CD14-positive monocyte (primary cell): ENCODE measurements around the gene GPR33. TPM values are rescaled to one million over a fixed set of nuclear protein-coding genes. Genes with fewer than 3 reads are reported as not detected.

ENCODE experiments used
- DNase-seq, 3 donors: peaks; one replicate each; pipeline ENCODE4 v3.0.0-alpha.2; 2011 to 2022
- H2AFZ ChIP-seq: 2 replicates; pipeline ENCODE4 v1.6.0; 2012; ENCODE audit warnings: mild to moderate bottlenecking, low read depth, low read length, inconsistent platforms; ENCODE audit not compliant: insufficient read depth, poor library complexity, severe bottlenecking
- H3K27ac ChIP-seq, 2 donors: 1 replicate in 1 of 2; 2 replicates in 1 of 2; pipeline ENCODE4 v1.5.1; 2012 to 2013; ENCODE audit warnings: low read length in 2 of 2, control low read depth in 1 of 2, inconsistent platforms in 1 of 2, low read depth in 1 of 2, mild to moderate bottlenecking in 1 of 2
- H3K27me3 ChIP-seq, 2 donors: one replicate each; pipeline versions ENCODE4 v1.6.0 to v1.6.1; 2011 to 2013; ENCODE audit warnings: low read length in 2 of 2; ENCODE audit not compliant: control insufficient read depth in 2 of 2, insufficient read depth in 2 of 2
- H3K36me3 ChIP-seq, 2 donors: replicated peaks in 1 of 2; 1 replicate in 1 of 2; 2 replicates in 1 of 2; pipeline versions ENCODE4 v1.5.1 to v1.6.1; 2012 to 2013; ENCODE audit warnings: low read length in 2 of 2, control low read depth in 1 of 2, inconsistent platforms in 1 of 2, mild to moderate bottlenecking in 1 of 2; ENCODE audit not compliant: insufficient read depth in 2 of 2, control insufficient read depth in 1 of 2
- H3K4me1 ChIP-seq, 2 donors: 1 replicate in 1 of 2; 2 replicates in 1 of 2; pipeline versions ENCODE4 v1.5.1 to v1.6.1; 2012 to 2013; ENCODE audit warnings: low read length in 2 of 2, control low read depth in 1 of 2, inconsistent platforms in 1 of 2, mild to moderate bottlenecking in 1 of 2, moderate library complexity in 1 of 2; ENCODE audit not compliant: insufficient read depth in 2 of 2, control insufficient read depth in 1 of 2
- H3K4me2 ChIP-seq: replicated peaks from 2 replicates; pipeline ENCODE3; 2012; ENCODE audit warnings: low read length, moderate library complexity, mild to moderate bottlenecking; ENCODE audit not compliant: poor library complexity, severe bottlenecking; ENCODE audit errors: extremely low read depth
- H3K4me3 ChIP-seq, 3 experiments: fragments of 200-600 bp in 1 of 3; sonication (generic) in 1 of 3; replicated peaks in 1 of 3; 1 replicate in 2 of 3; 2 replicates in 1 of 3; pipeline ENCODE4 v1.5.1; 2011 to 2013; ENCODE audit warnings: low read length in 3 of 3, mild to moderate bottlenecking in 3 of 3, control low read depth in 2 of 3, low read depth in 2 of 3, inconsistent platforms in 1 of 3, moderate library complexity in 1 of 3
- H3K79me2 ChIP-seq: 2 replicates; pipeline ENCODE4 v1.6.0; 2012; ENCODE audit warnings: mild to moderate bottlenecking, control low read depth, inconsistent platforms, low read length, moderate library complexity; ENCODE audit not compliant: insufficient read depth
- H3K9ac ChIP-seq: 2 replicates; pipeline ENCODE4 v1.6.0; 2017; ENCODE audit warnings: low read length, mild to moderate bottlenecking; ENCODE audit not compliant: insufficient read depth, poor library complexity, severe bottlenecking
- H3K9me3 ChIP-seq, 2 donors: replicated peaks in 1 of 2; 1 replicate in 1 of 2; 2 replicates in 1 of 2; pipeline versions ENCODE4 v1.5.1 to v1.6.1; 2012 to 2013; ENCODE audit warnings: low read length in 2 of 2, control low read depth in 1 of 2; ENCODE audit not compliant: control insufficient read depth in 1 of 2, insufficient read depth in 1 of 2
- H4K20me1 ChIP-seq: 2 replicates; pipeline ENCODE4 v1.6.0; 2012; ENCODE audit warnings: mild to moderate bottlenecking, low read length, control low read depth, moderate library complexity; ENCODE audit not compliant: insufficient read depth
- H3K27ac Mint-ChIP-seq, 7 donors: one replicate each; pipeline ENCODE4 v1.8.0; 2020; ENCODE audit warnings: mild to moderate bottlenecking in 7 of 7, mixed read lengths in 7 of 7, moderate library complexity in 6 of 7, inconsistent platforms in 2 of 7
- H3K27me3 Mint-ChIP-seq, 3 donors: one replicate each; pipeline ENCODE4 v1.8.0; 2021 to 2022; ENCODE audit warnings: low read depth in 3 of 3, mild to moderate bottlenecking in 3 of 3, mixed read lengths in 3 of 3, moderate library complexity in 3 of 3, inconsistent platforms in 1 of 3
- H3K36me3 Mint-ChIP-seq, 2 donors: one replicate each; pipeline ENCODE4 v1.8.0; 2020; ENCODE audit warnings: mixed read lengths in 2 of 2, inconsistent platforms in 1 of 2, mild to moderate bottlenecking in 1 of 2
- H3K4me1 Mint-ChIP-seq: one replicate; pipeline ENCODE4 v1.8.0; 2020; ENCODE audit warnings: mild to moderate bottlenecking, mixed read lengths
- H3K4me3 Mint-ChIP-seq, 2 donors: one replicate each; pipeline ENCODE4 v1.8.0; 2020; ENCODE audit warnings: mild to moderate bottlenecking in 2 of 2, mixed read lengths in 2 of 2, moderate library complexity in 1 of 2
- H3K9me3 Mint-ChIP-seq, 7 donors: one replicate each; pipeline ENCODE4 v1.8.0; 2020 to 2022; ENCODE audit warnings: mixed read lengths in 7 of 7, mild to moderate bottlenecking in 6 of 7, moderate library complexity in 6 of 7, inconsistent platforms in 2 of 7
- CTCF ChIP-seq: fragments of 200-600 bp; IDR thresholded peaks from one replicate; pipeline ENCODE4 v1.8.0; 2022; ENCODE audit warnings: antibody characterized with exemption, mild to moderate bottlenecking
- WGBS: methylation state at CpG from one replicate; pipeline ENCODE4 v1.1.5; 2013; ENCODE audit warnings: missing lambda C conversion rate; ENCODE audit not compliant: insufficient coverage; 5-methylcytosine and 5-hydroxymethylcytosine counted together
- intact Hi-C, 2 donors: fragments of 100-400 bp; cut with micrococcal nuclease; formaldehyde crosslinking; loops; one replicate each; pipeline versions ENCODE4 v1.15.0 to v1.15.1; 2023
- polyA plus RNA-seq, 3 donors: library from polyadenylated mRNA; depleted of rRNA in 1 of 3; unstranded in 2 of 3; stranded (reverse) in 1 of 3; fragments of 300-500 nt in 2 of 3; fragments of >200 nt in 1 of 3; fragmentation: Illumina TruSeq in 2 of 3; gene quantifications; 1 replicate in 2 of 3; 2 replicates in 1 of 3; pipeline ENCODE4 v1.2.3, GENCODE V29; 2012 to 2021

The GPR33 gene
- polyA plus RNA-seq, 3 donors, result 0.15 to 0.53 (median 0.28) TPM

GRCh38 chr14:31461545-31461944 lies 26.3 kb downstream of the GPR33 start:
- peaks cover 4 to 11% of the 10 kb centered on the region in 2 donors for H3K4me1 ChIP-seq
- DNase-seq, result no peak
- intact Hi-C loops, result no loop called here
- H3K36me3 Mint-ChIP-seq, result no peaks in the 10 kb centered on the region
- H3K27me3 ChIP-seq, result peaks cover 0 to 2% of the 10 kb centered on the region in 2 donors
- H3K9me3 ChIP-seq, result no peaks in the 10 kb centered on the region
- 85% methylated on average over 3 of the region's 3 CpGs for WGBS
- peaks cover 0 to 3% (median 0%) of the 10 kb centered on the region in 7 donors for H3K9me3 Mint-ChIP-seq
- no peak overlapping the region for H3K4me3 ChIP-seq
- no peaks in the 10 kb centered on the region for H4K20me1 ChIP-seq
- no peak overlapping the region for H3K27ac ChIP-seq
- no peaks in the 10 kb centered on the region for H3K36me3 ChIP-seq
- peaks cover 5% of the 10 kb centered on the region for H3K79me2 ChIP-seq
- no peak overlapping the region for H3K27ac Mint-ChIP-seq
- no peak overlapping the region for H3K4me3 Mint-ChIP-seq
- H3K4me1 Mint-ChIP-seq, result peaks cover 16% of the 10 kb centered on the region
- H3K4me2 ChIP-seq, result no peak overlapping the region
- H3K27me3 Mint-ChIP-seq, result peaks cover 2 to 3% (median 2%) of the 10 kb centered on the region in 3 donors
- no peak overlapping the region for H2AFZ ChIP-seq
- TF ChIP-seq CTCF, result no peak
- no peak overlapping the region for H3K9ac ChIP-seq

- H3K4me3 Mint-ChIP-seq, result peak overlapping the region; percentile 96 to 98
- peaks cover 0 to 3% of the 10 kb centered on the region in 2 donors for H3K36me3 ChIP-seq
- peaks cover 0 to 2% of the 10 kb centered on the region in 2 donors for H3K27me3 ChIP-seq
- H2AFZ ChIP-seq, result peak overlapping the region; percentile 97
- peaks cover under 1 to 2% of the 10 kb centered on the region in 2 donors for H3K36me3 Mint-ChIP-seq
- H3K9me3 ChIP-seq, result no peaks in the 10 kb centered on the region
- peak overlapping the region in 1 of 2 donors; percentile 91 for H3K27ac ChIP-seq
- H3K27me3 Mint-ChIP-seq, result peaks cover 2 to 3% (median 2%) of the 10 kb centered on the region in 3 donors
- 100% methylated on average over 1 of the region's 11 CpGs for WGBS
- H3K4me2 ChIP-seq, result peak overlapping the region; percentile 75
- H3K4me1 Mint-ChIP-seq, result peaks cover 28% of the 10 kb centered on the region
- H4K20me1 ChIP-seq, result no peaks in the 10 kb centered on the region
- peak overlapping the region; percentile 38 to 88 (median 68) for H3K4me3 ChIP-seq
- peaks cover 5% of the 10 kb centered on the region for H3K79me2 ChIP-seq
- peak overlapping the region; percentile 14 to 96 (median 77) for H3K27ac Mint-ChIP-seq
- H3K9me3 Mint-ChIP-seq, result peaks cover 0 to 5% (median 0%) of the 10 kb centered on the region in 7 donors
- H3K9ac ChIP-seq, result peak overlapping the region; percentile 87
- intact Hi-C loops, result no loop called here
- peaks cover 11 to 14% of the 10 kb centered on the region in 2 donors for H3K4me1 ChIP-seq
- no peak for TF ChIP-seq CTCF
- DNase-seq, result no peak
Measured at GRCh38 chr14:31457665-31458659, 29.9 kb downstream of the GPR33 start.
